Measurements from ENCODE around the gene DIABLO. TPM values are rescaled to one million over a fixed set of nuclear protein-coding genes. Genes with fewer than 3 reads are reported as not detected.

The DIABLO gene
- total RNA-seq, 1 experiment from 2014 or later, result 60.1 TPM

DNA sequence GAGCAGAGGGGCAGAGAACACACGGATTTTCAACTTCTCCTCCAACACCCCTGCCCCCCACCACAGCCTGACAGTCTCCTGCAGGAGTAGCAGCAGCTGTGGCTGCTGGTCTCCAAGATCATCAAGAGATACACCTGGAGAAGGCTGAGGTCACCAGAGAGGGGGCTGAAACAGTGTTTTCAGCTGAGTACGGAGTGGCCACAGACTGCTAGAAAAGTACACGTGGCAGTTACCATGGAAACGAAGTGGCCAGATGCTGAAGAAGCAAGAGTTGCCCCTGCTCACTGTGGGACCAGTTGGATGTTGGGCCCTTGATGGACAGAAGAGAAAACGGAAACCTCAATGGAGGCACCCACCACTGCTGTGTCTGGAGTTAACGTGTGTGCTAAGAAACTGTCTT lies 4.9 kb upstream of the DIABLO start:
- Histone ChIP-seq H3K4me2 (ENCODE audit: low read length) (no peak overlapping the region), H3K4me1 (ENCODE audit: control insufficient read depth in 1 of 2, insufficient read depth in 2 of 2, low read length in 2 of 2) (peaks cover 0 to 8% of the 10 kb centered on the region in 2 experiments; a peak in 2 of 4 replicates), H3K79me2 (ENCODE audit: insufficient read depth, low read length) (no peaks in the 10 kb centered on the region), H3K4me3 (replicated peaks in 1 of 2; ENCODE audit: low read depth in 1 of 2, low read length in 2 of 2) (no peak overlapping the region), H3K9me3 (ENCODE audit: control insufficient read depth in 1 of 2, insufficient read depth in 1 of 2, low read depth in 1 of 2, low read length in 2 of 2) (no peaks in the 10 kb centered on the region), H3K9me2 (ENCODE audit: insufficient read depth) (no peaks in the 10 kb centered on the region), H3K27ac (ENCODE audit: low read depth, low read length) (no peak overlapping the region), H3K27me3 (ENCODE audit: insufficient read depth, low read length) (no peaks in the 10 kb centered on the region), H4K20me1 (ENCODE audit: insufficient read depth) (no peaks in the 10 kb centered on the region), H3K9ac (ENCODE audit: low read length) (no peak overlapping the region), H2AFZ (ENCODE audit: low read depth, low read length, poor library complexity, severe bottlenecking) (no peak overlapping the region), H3K36me3 (ENCODE audit: control insufficient read depth in 1 of 2, insufficient read depth in 2 of 2, low read length in 2 of 2) (peaks cover 4 to 7% of the 10 kb centered on the region in 2 experiments)
- DNase-seq (ENCODE audit: low read depth, low spot score) (no peak), ATAC-seq (no peak)
- intact Hi-C loops (cut with micrococcal nuclease), result no loop called here
- RAD21 ChIA-PET (ENCODE audit: low non-redundant PET in 1 of 2, low total read pairs in 2 of 2, uncharacterized antibody in 2 of 2, unreplicated experiment in 2 of 2), result no interaction called here
- TF ChIP-seq CEBPB (IDR thresholded peaks at IDR 0.05; ENCODE audit: low read depth), result no peak
- no TSS peak for BruUV-seq (replicated peaks)
- CTCF ChIA-PET, result no interaction called here
- POLR2A ChIA-PET, result no interaction called here

GRCh38 chr12:122228092-122228491 lies 2.2 kb upstream of the DIABLO start:
- BruUV-seq (replicated peaks), result no TSS peak
- ChIA-PET POLR2A (no interaction called here), RAD21 (ENCODE audit: low non-redundant PET in 1 of 2, low total read pairs in 2 of 2, uncharacterized antibody in 2 of 2, unreplicated experiment in 2 of 2) (no interaction called here), CTCF (no interaction called here)
- no peak overlapping the region for H2AFZ ChIP-seq (ENCODE audit: low read depth, low read length, poor library complexity, severe bottlenecking)
- H3K9me2 ChIP-seq (ENCODE audit: insufficient read depth), result no peaks in the 10 kb centered on the region
- peaks cover 7 to 21% of the 10 kb centered on the region in 2 experiments for H3K4me1 ChIP-seq (ENCODE audit: control insufficient read depth in 1 of 2, insufficient read depth in 2 of 2, low read length in 2 of 2)
- peaks cover 0 to 10% of the 10 kb centered on the region in 2 experiments for H3K36me3 ChIP-seq (ENCODE audit: control insufficient read depth in 1 of 2, insufficient read depth in 2 of 2, low read length in 2 of 2)
- intact Hi-C loops (cut with micrococcal nuclease), result no loop called here
- H4K20me1 ChIP-seq (ENCODE audit: insufficient read depth), result no peaks in the 10 kb centered on the region
- DNase-seq (ENCODE audit: low read depth, low spot score) (no peak), ATAC-seq (no peak)
- peaks cover 25% of the 10 kb centered on the region for H3K79me2 ChIP-seq (ENCODE audit: insufficient read depth, low read length)
- H3K9me3 ChIP-seq (ENCODE audit: control insufficient read depth in 1 of 2, insufficient read depth in 1 of 2, low read depth in 1 of 2, low read length in 2 of 2), result no peaks in the 10 kb centered on the region
- no peaks in the 10 kb centered on the region for H3K27me3 ChIP-seq (ENCODE audit: insufficient read depth, low read length)
- no peak overlapping the region for H3K4me3 ChIP-seq (replicated peaks in 1 of 2; ENCODE audit: low read depth in 1 of 2, low read length in 2 of 2)
- H3K4me2 ChIP-seq (ENCODE audit: low read length), result no peak overlapping the region
- H3K9ac ChIP-seq (ENCODE audit: low read length), result no peak overlapping the region
- TF ChIP-seq SIN3A (IDR thresholded peaks at IDR 0.05; ENCODE audit: low read depth) (no peak), CBX3 (IDR thresholded peaks at IDR 0.05; ENCODE audit: low read depth) (no peak), RAD21 (IDR thresholded peaks at IDR 0.05; ENCODE audit: low read depth) (no peak), ZNF274 (IDR thresholded peaks at IDR 0.05; ENCODE audit: low read depth, low read length) (no peak), SP1 (IDR thresholded peaks at IDR 0.05; ENCODE audit: low read depth) (no peak), POLR2A (IDR thresholded peaks at IDR 0.05; ENCODE audit: borderline replicate concordance, extremely low read depth, insufficient read depth, insufficient read length) (no peak), ELF1 (IDR thresholded peaks at IDR 0.05; ENCODE audit: borderline replicate concordance, low read depth) (no peak), TCF7L2 (IDR thresholded peaks at IDR 0.05; ENCODE audit: borderline replicate concordance, extremely low read depth, insufficient read depth, insufficient read length) (no peak), EZH2 (IDR thresholded peaks at IDR 0.05) (no peak), FOSL1 (IDR thresholded peaks at IDR 0.05; ENCODE audit: low read depth) (no peak), EGR1 (IDR thresholded peaks at IDR 0.05; ENCODE audit: low read depth) (no peak), YY1 (IDR thresholded peaks at IDR 0.05; ENCODE audit: extremely low read depth, insufficient replicate concordance, low read depth, low read length) (no peak), CEBPB (IDR thresholded peaks at IDR 0.05; ENCODE audit: low read depth) (no peak), POLR2AphosphoS5 (IDR thresholded peaks at IDR 0.05; ENCODE audit: low read depth, low read length) (no peak), REST (IDR thresholded peaks at IDR 0.05; ENCODE audit: low read depth) (no peak), CTCF (IDR thresholded peaks at IDR 0.05 in 2 of 3, conservative IDR thresholded peaks at IDR 0.05 in 1 of 3; ENCODE audit: borderline replicate concordance in 1 of 3, insufficient read depth in 1 of 3, low read depth in 2 of 3, low read length in 2 of 3) (no peak), ZFX (IDR thresholded peaks at IDR 0.05) (no peak), EZH2phosphoT487 (IDR thresholded peaks at IDR 0.05; ENCODE audit: borderline replicate concordance) (no peak)
- H3K27ac ChIP-seq (ENCODE audit: low read depth, low read length), result no peak overlapping the region

All from HCT116 (cell line).